ENCODE data around the gene BMP3.

The BMP3 gene

GRCh38 chr4:81031796-81032551 lies 1.5 kb downstream of the BMP3 start:
- H3K4me3 ChIP-seq (ENCODE audit: low read depth, low read length) = peak overlapping the region; percentile 51
- no peak for TF ChIP-seq CTCF (IDR thresholded peaks at IDR 0.05; ENCODE audit: low read depth, low read length, missing control alignments)
- in situ Hi-C loops (cut with HindIII; ENCODE audit: low sequenced_read_pairs) = loop anchor here (10.0 to 25.0 kb wide), 2 partner anchors 670 to 817 kb away; no protein-coding TSS in a partner anchor
- no peak for DNase-seq (ENCODE audit: low read depth)

GRCh38 chr4:81032771-81033684 lies 2.5 kb downstream of the BMP3 start:
- DNase-seq (ENCODE audit: low read depth) = no peak
- no peak overlapping the region for H3K4me3 ChIP-seq (ENCODE audit: low read depth, low read length)
- TF ChIP-seq CTCF (IDR thresholded peaks at IDR 0.05; ENCODE audit: low read depth, low read length, missing control alignments) = no peak
- in situ Hi-C loops (cut with HindIII; ENCODE audit: low sequenced_read_pairs) = loop anchor here (10.0 to 25.0 kb wide), 2 partner anchors 671 to 818 kb away; no protein-coding TSS in a partner anchor

GRCh38 chr4:81038636-81039350 lies 8.3 kb downstream of the BMP3 start:
- no peak for DNase-seq (ENCODE audit: low read depth)
- in situ Hi-C loops (cut with HindIII; ENCODE audit: low sequenced_read_pairs) = loop anchor here (10.0 to 25.0 kb wide), 2 partner anchors 676 to 824 kb away; no protein-coding TSS in a partner anchor
- no peak overlapping the region for H3K4me3 ChIP-seq (ENCODE audit: low read depth, low read length)
- no peak for TF ChIP-seq CTCF (IDR thresholded peaks at IDR 0.05; ENCODE audit: low read depth, low read length, missing control alignments)

GRCh38 chr4:81039351-81039972 lies 9.0 kb downstream of the BMP3 start:
- DNase-seq (ENCODE audit: low read depth) = no peak
- no peak for TF ChIP-seq CTCF (IDR thresholded peaks at IDR 0.05; ENCODE audit: low read depth, low read length, missing control alignments)
- in situ Hi-C loops (cut with HindIII; ENCODE audit: low sequenced_read_pairs) = loop anchor here (10.0 to 25.0 kb wide), 2 partner anchors 677 to 825 kb away; no protein-coding TSS in a partner anchor
- no peak overlapping the region for H3K4me3 ChIP-seq (ENCODE audit: low read depth, low read length)

- DNase-seq (ENCODE audit: low read depth) = peak; percentile 29
- peak; percentile 65 for TF ChIP-seq CTCF (IDR thresholded peaks at IDR 0.05; ENCODE audit: low read depth, low read length, missing control alignments)
- no peak overlapping the region for H3K4me3 ChIP-seq (ENCODE audit: low read depth, low read length)
- in situ Hi-C loops (cut with HindIII; ENCODE audit: low sequenced_read_pairs) = loop anchor here (25.0 kb wide), 1 partner anchor 678 kb away; no protein-coding TSS in a partner anchor
Measured at GRCh38 chr4:81040012-81040659, 9.6 kb downstream of the BMP3 start.

All from astrocyte of the cerebellum (primary cell).